Activated T-helper 2 cell treated with anti-CD3 and anti-CD28 coated beads, Interferon-gamma antibody, Interleukin-2, Interleukin-4, amounts not matched to agents 10 μg/mL and 5 μg/mL and 100 μg/mL, durations not matched to agents 14 hours and 24 hours and 36 hours (primary cell): Measurements from ENCODE around the gene ALDH1A1. TPM values are rescaled to one million over a fixed set of nuclear protein-coding genes. Genes with fewer than 3 reads are reported as not detected.

Experiments used
- DNase-seq: peaks from one replicate; pipeline ENCODE4 v3.0.0; 2021; ENCODE audit warnings: low spot score
- H3K27ac Mint-ChIP-seq: one replicate; pipeline ENCODE4 v1.8.0; 2021; ENCODE audit warnings: mixed read lengths
- H3K27me3 Mint-ChIP-seq: one replicate; pipeline ENCODE4 v1.8.0; 2021; ENCODE audit warnings: low read depth, mixed read lengths
- H3K36me3 Mint-ChIP-seq: one replicate; pipeline ENCODE4 v1.8.0; 2021; ENCODE audit warnings: low read depth, mixed read lengths
- H3K4me1 Mint-ChIP-seq: one replicate; pipeline ENCODE4 v1.8.0; 2021; ENCODE audit warnings: low read depth, mixed read lengths
- H3K4me3 Mint-ChIP-seq: one replicate; pipeline ENCODE4 v1.8.0; 2021; ENCODE audit warnings: low read depth, mild to moderate bottlenecking, moderate library complexity, mixed read lengths
- H3K9me3 Mint-ChIP-seq: one replicate; pipeline ENCODE4 v1.8.0; 2021; ENCODE audit warnings: mixed read lengths
- intact Hi-C: fragments of 100-400 bp; cut with micrococcal nuclease; formaldehyde crosslinking; loops from one replicate; pipeline ENCODE4 v1.15.1; 2023
- total RNA-seq: library from RNA; stranded (reverse); gene quantifications from 2 replicates; pipeline ENCODE4 v1.2.3, GENCODE V29; 2022

The ALDH1A1 gene
- total RNA-seq, 1 donor from 2014 or later = not detected

- H3K27me3 Mint-ChIP-seq = no peaks in the 10 kb centered on the region
Observed at GRCh38 chr9:72984226-72984947, 31.5 kb upstream of the ALDH1A1 start.

GRCh38 chr9:72983512-72984225 lies 30.8 kb upstream of the ALDH1A1 start:
- H3K36me3 Mint-ChIP-seq = no peaks in the 10 kb centered on the region
- DNase-seq = no peak
- no peaks in the 10 kb centered on the region for H3K9me3 Mint-ChIP-seq
- no peak overlapping the region for H3K4me3 Mint-ChIP-seq
- intact Hi-C loops = no loop called here
- no peaks in the 10 kb centered on the region for H3K4me1 Mint-ChIP-seq
- no peaks in the 10 kb centered on the region for H3K27me3 Mint-ChIP-seq
- no peak overlapping the region for H3K27ac Mint-ChIP-seq

More at GRCh38 chr9:72984226-72984947, 31.5 kb upstream of the ALDH1A1 start:
- H3K27ac Mint-ChIP-seq = no peak overlapping the region
- no peak for DNase-seq
- no peaks in the 10 kb centered on the region for H3K9me3 Mint-ChIP-seq
- H3K4me1 Mint-ChIP-seq = no peaks in the 10 kb centered on the region
- no peak overlapping the region for H3K4me3 Mint-ChIP-seq
- H3K36me3 Mint-ChIP-seq = no peaks in the 10 kb centered on the region
- intact Hi-C loops = no loop called here

GRCh38 chr9:72983056-72983455 lies 30.2 kb upstream of the ALDH1A1 start:
- no peaks in the 10 kb centered on the region for H3K4me1 Mint-ChIP-seq
- intact Hi-C loops = no loop called here
- H3K9me3 Mint-ChIP-seq = no peaks in the 10 kb centered on the region
- no peaks in the 10 kb centered on the region for H3K27me3 Mint-ChIP-seq
- DNase-seq = no peak
- H3K36me3 Mint-ChIP-seq = no peaks in the 10 kb centered on the region
- H3K27ac Mint-ChIP-seq = no peak overlapping the region
- H3K4me3 Mint-ChIP-seq = no peak overlapping the region

GRCh38 chr9:72982146-72982799 lies 29.4 kb upstream of the ALDH1A1 start:
- H3K4me1 Mint-ChIP-seq = no peaks in the 10 kb centered on the region

GRCh38 chr9:72981433-72981832 lies 28.6 kb upstream of the ALDH1A1 start:
- no peaks in the 10 kb centered on the region for H3K9me3 Mint-ChIP-seq
- no peaks in the 10 kb centered on the region for H3K36me3 Mint-ChIP-seq
- DNase-seq = no peak
- no peaks in the 10 kb centered on the region for H3K4me1 Mint-ChIP-seq
- intact Hi-C loops = no loop called here
- no peak overlapping the region for H3K4me3 Mint-ChIP-seq
- H3K27me3 Mint-ChIP-seq = no peaks in the 10 kb centered on the region
- H3K27ac Mint-ChIP-seq = no peak overlapping the region

More at GRCh38 chr9:72982146-72982799, 29.4 kb upstream of the ALDH1A1 start:
- H3K27ac Mint-ChIP-seq = no peak overlapping the region
- DNase-seq = no peak
- no peaks in the 10 kb centered on the region for H3K36me3 Mint-ChIP-seq
- H3K4me3 Mint-ChIP-seq = no peak overlapping the region
- intact Hi-C loops = no loop called here
- H3K9me3 Mint-ChIP-seq = no peaks in the 10 kb centered on the region
- H3K27me3 Mint-ChIP-seq = no peaks in the 10 kb centered on the region

- no peaks in the 10 kb centered on the region for H3K9me3 Mint-ChIP-seq
- H3K27ac Mint-ChIP-seq = no peak overlapping the region
- no peaks in the 10 kb centered on the region for H3K27me3 Mint-ChIP-seq
- H3K36me3 Mint-ChIP-seq = no peaks in the 10 kb centered on the region
- DNase-seq = no peak
- H3K4me1 Mint-ChIP-seq = no peaks in the 10 kb centered on the region
- no peak overlapping the region for H3K4me3 Mint-ChIP-seq
- intact Hi-C loops = no loop called here
Observed at GRCh38 chr9:72980600-72981265, 27.9 kb upstream of the ALDH1A1 start.

- Mint-ChIP-seq H3K36me3 (no peaks in the 10 kb centered on the region), H3K4me1 (no peaks in the 10 kb centered on the region), H3K9me3 (no peaks in the 10 kb centered on the region), H3K27me3 (no peaks in the 10 kb centered on the region), H3K27ac (no peak overlapping the region), H3K4me3 (no peak overlapping the region)
- no peak for DNase-seq
- intact Hi-C loops = no loop called here
Observed at GRCh38 chr9:72980183-72980582, 27.3 kb upstream of the ALDH1A1 start.

- Mint-ChIP-seq H3K36me3 (no peaks in the 10 kb centered on the region), H3K4me1 (no peaks in the 10 kb centered on the region), H3K27me3 (no peaks in the 10 kb centered on the region), H3K27ac (no peak overlapping the region), H3K9me3 (no peaks in the 10 kb centered on the region), H3K4me3 (no peak overlapping the region)
- DNase-seq = no peak
- intact Hi-C loops = no loop called here
Observed at GRCh38 chr9:72979405-72980100, 26.7 kb upstream of the ALDH1A1 start.

- no peak overlapping the region for H3K27ac Mint-ChIP-seq
- H3K27me3 Mint-ChIP-seq = no peaks in the 10 kb centered on the region
- no peaks in the 10 kb centered on the region for H3K4me1 Mint-ChIP-seq
- H3K9me3 Mint-ChIP-seq = no peaks in the 10 kb centered on the region
- intact Hi-C loops = no loop called here
- no peaks in the 10 kb centered on the region for H3K36me3 Mint-ChIP-seq
- no peak for DNase-seq
- no peak overlapping the region for H3K4me3 Mint-ChIP-seq
Observed at GRCh38 chr9:72978744-72979143, 25.9 kb upstream of the ALDH1A1 start.

GRCh38 chr9:72977670-72978069 lies 24.8 kb upstream of the ALDH1A1 start:
- Mint-ChIP-seq H3K27me3 (no peaks in the 10 kb centered on the region), H3K4me3 (no peak overlapping the region), H3K27ac (no peak overlapping the region), H3K4me1 (no peaks in the 10 kb centered on the region), H3K9me3 (no peaks in the 10 kb centered on the region), H3K36me3 (no peaks in the 10 kb centered on the region)
- DNase-seq = no peak
- intact Hi-C loops = no loop called here

GRCh38 chr9:72974501-72974900 lies 21.6 kb upstream of the ALDH1A1 start:
- Mint-ChIP-seq H3K36me3 (no peaks in the 10 kb centered on the region), H3K27me3 (no peaks in the 10 kb centered on the region), H3K4me1 (no peaks in the 10 kb centered on the region), H3K27ac (no peak overlapping the region), H3K4me3 (no peak overlapping the region), H3K9me3 (no peaks in the 10 kb centered on the region)
- intact Hi-C loops = no loop called here
- DNase-seq = no peak

GRCh38 chr9:72972636-72973035 lies 19.8 kb upstream of the ALDH1A1 start:
- H3K36me3 Mint-ChIP-seq = no peaks in the 10 kb centered on the region
- no peak for DNase-seq
- intact Hi-C loops = no loop called here
- no peak overlapping the region for H3K4me3 Mint-ChIP-seq
- H3K27me3 Mint-ChIP-seq = no peaks in the 10 kb centered on the region
- no peaks in the 10 kb centered on the region for H3K9me3 Mint-ChIP-seq
- no peaks in the 10 kb centered on the region for H3K4me1 Mint-ChIP-seq
- H3K27ac Mint-ChIP-seq = no peak overlapping the region
